Renal cortex interstitium (tissue), 11 donors: Measurements from ENCODE around the gene AKIP1. TPM values are rescaled to one million over a fixed set of nuclear protein-coding genes. Genes with fewer than 3 reads are reported as not detected.
A peak's percentile ranks its signal among the peaks of the same experiment; 100 is the strongest.
"Not testable (repeated sequence)": the region's sequence is repeated elsewhere in the genome, so short reads cannot be mapped to it uniquely, and the experiment has no call there.

Experiments
- DNase-seq, 11 donors: peaks; one replicate each; pipeline ENCODE4 v3.0.0-alpha.2; 2013; ENCODE audit warnings: low read depth in 9 of 11, low spot score in 4 of 11; ENCODE audit errors: extremely low read depth in 1 of 11
- polyA plus RNA-seq, 3 donors: library from polyadenylated mRNA; unstranded; fragments of 120-200 nt; gene quantifications; one replicate each; pipeline ENCODE4 v1.2.1, GENCODE V29; 2013; ENCODE audit not compliant: insufficient read length in 3 of 3

The AKIP1 gene
- polyA plus RNA-seq, 3 donors = 16.9 to 22.3 (median 19.6) TPM

- no peak for DNase-seq
Measured at GRCh38 chr11:8905528-8906165, 5.3 kb upstream of the AKIP1 start.

- no peak for DNase-seq
Measured at GRCh38 chr11:8907116-8907515, 3.9 kb upstream of the AKIP1 start.

GRCh38 chr11:8908099-8908498 is 2.9 kb upstream of the AKIP1 start:
- no peak for DNase-seq

GRCh38 chr11:8910649-8911026 is 351 bp upstream of the AKIP1 start:
- DNase-seq = no peak

- DNase-seq = peak in 1 of 11 donors; percentile 41
Measured at GRCh38 chr11:8913961-8914660, 3.1 kb downstream of the AKIP1 start.

- DNase-seq = no peak
Measured at GRCh38 chr11:8914661-8915018, 3.7 kb downstream of the AKIP1 start.

GRCh38 chr11:8917157-8917825 is 6.3 kb downstream of the AKIP1 start:
- no peak for DNase-seq

GRCh38 chr11:8922691-8923090 is 11.7 kb downstream of the AKIP1 start:
- DNase-seq = no peak

- DNase-seq = no peak
Measured at GRCh38 chr11:8925711-8926110, 14.7 kb downstream of the AKIP1 start.

GRCh38 chr11:8926236-8926635 is 15.2 kb downstream of the AKIP1 start:
- DNase-seq = no peak

- no peak for DNase-seq
Measured at GRCh38 chr11:8927233-8927632, 16.2 kb downstream of the AKIP1 start.

- no peak for DNase-seq
Measured at GRCh38 chr11:8928205-8928604, 17.2 kb downstream of the AKIP1 start.

- no peak for DNase-seq
Measured at GRCh38 chr11:8928981-8929615, 18.1 kb downstream of the AKIP1 start.

GRCh38 chr11:8930456-8931175 is 19.6 kb downstream of the AKIP1 start:
- DNase-seq = no peak

GRCh38 chr11:8932564-8933180 is 21.7 kb downstream of the AKIP1 start, which contains the start of gene C11orf16:
TSS of gene C11orf16 (minus strand) at chr11:8932947. CDS start at chr11:8932308, 639 bp downstream.
- DNase-seq = no peak

- no peak for DNase-seq
Measured at GRCh38 chr11:8933931-8934330, 22.9 kb downstream of the AKIP1 start.

- no peak for DNase-seq
Measured at GRCh38 chr11:8934742-8935488, 23.9 kb downstream of the AKIP1 start.

- not testable (repeated sequence) for DNase-seq
Measured at GRCh38 chr11:8935789-8936188, 24.8 kb downstream of the AKIP1 start.
